ENCODE results near the gene HOXD10.
A peak's percentile ranks its signal among the peaks of the same experiment; 100 is the strongest.

Gene HOXD10

GRCh38 chr2:176096243-176096985, 20.2 kb upstream of the HOXD10 start:
- DNase-seq: no peak

DNA sequence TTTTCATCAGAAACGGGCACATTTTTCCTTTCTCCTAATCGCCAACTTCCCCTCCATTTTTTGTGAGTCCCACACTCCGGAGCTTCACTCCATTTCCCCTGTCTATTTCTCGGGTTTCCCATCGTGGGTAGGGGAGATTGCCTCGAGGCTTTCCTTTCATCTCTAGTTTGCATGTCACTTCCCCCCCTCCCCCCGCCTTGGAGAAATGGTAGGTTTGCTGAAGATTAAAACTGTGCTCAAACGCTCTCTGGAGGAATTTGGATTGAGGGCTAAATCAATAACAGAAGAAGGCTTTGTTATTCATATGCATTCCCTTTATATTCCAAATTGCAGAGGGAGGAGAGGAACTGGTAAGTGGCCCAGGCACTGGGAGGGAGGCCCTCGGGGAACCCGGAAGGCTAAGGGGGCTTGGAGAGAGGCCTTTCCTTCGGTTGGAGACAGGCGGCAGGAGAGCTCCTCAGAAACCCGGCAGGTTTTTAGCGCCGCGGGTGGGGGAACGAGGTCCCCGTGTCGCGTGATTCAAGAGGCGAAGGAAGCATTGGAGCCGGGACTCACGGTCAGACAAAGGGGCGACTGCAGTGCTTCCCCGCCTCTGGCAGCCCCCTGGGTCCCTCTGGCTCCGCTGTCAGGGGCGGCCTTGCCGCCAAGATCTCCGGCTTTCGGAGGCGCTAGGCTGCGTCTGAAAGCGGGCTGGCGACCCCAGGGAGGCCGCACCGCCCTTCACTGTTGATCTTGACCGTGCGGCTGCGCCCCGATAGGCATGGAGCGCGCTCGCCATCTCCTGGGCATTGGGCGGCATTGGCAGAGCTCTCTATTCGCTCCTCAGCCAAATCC, 19.4 kb upstream of the HOXD10 start:
- DNase-seq: peak; percentile 59

DNA sequence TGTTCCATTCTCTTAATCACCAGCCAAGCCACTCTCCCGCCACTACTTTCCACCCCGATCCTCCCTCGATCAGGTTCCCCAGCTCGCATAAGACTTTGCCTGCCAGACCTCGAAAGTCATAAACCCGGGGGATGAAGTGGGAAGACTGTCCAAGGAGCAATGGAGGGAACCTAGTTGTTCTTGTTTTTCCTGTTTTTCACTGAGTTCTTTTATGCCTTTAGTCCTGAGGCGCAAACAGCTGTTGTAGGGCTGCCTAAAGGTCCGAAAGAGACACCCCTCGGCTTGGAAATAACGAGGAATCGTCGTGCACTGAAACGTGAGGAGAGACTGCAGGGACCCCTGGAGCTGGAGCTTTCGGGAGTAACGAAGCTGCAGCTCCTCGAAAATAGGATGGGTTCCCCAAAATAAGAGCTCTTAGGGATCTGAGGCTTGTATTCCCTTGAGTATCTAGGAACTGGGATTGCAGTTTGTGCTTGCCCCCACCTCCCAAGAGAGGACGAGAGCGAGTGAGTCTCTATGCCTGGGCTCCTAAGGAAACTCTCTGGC, 18.7 kb upstream of the HOXD10 start:
- no peak for DNase-seq

DNA sequence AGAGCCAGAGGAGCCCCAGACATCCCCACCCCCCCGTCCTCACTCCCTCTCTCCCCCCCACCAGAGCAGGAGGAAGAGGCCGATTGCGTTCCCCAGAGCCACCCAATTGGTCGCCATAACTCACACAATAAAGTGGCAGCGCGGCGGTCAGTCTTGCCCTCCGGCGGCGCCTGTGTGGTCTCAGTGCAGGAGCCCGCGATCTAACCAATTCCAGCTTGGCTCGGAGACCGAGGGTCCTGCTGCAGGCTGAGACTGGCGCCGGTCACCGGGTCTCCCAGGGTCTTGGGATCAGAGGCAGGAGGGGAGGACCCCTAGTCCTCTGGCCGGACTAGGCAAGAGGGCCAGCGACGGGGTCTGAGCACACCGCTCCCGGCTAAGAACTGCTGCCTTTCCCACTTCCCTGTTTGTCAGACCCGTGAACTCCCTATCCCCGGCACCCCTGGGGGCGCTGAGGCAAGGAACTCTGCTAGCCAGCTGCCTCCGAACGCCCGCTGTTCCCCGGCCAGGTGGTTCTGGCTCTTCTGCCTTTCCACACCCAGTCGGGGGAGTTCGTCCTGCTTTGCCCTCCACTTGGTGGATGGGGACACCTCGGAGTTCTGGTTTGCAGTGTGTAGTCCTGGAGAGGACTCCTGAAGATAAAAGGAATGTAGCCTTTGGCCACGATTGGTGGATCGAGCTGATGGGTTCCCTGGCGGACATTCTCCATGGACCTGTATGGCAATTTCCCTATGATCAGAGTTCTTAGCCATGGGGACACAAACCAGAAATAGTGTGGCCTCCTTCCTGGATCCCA, 18.0 kb upstream of the HOXD10 start:
- DNase-seq: no peak

DNA sequence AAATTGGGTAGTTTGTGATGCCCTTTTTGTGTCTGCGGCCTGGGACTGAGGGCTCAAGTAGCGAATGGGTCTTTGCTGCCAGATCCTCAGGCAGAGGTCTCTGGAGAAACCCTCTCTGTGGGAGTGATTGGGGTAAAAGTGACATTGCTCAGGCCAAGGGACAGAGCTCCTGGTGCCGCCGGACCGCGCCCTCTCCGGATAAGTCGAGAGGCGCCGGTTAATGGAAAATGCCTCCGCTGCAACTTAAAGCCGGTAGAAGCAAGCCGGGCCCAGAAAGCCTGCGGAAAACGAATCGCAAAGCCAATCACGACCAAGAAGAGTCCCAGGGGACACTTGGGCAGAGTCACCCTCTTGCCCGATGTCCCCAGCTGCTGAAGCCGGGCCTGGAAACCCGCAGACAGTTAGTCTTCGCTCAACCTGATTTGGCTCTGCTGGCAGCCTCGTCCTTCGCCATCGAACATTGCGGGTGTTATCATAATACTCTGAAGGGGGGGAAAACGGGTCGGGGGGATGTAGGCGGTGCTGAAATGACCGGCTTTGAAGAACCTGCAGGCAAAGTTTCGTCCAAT, 17.3 kb upstream of the HOXD10 start:
- no peak for DNase-seq

GRCh38 chr2:176099728-176100546, 16.6 kb upstream of the HOXD10 start, which contains the start of gene HOXD12:
Gene HOXD12, plus strand, starts transcription at chr2:176099795. Its CDS starts 7 bp downstream, at chr2:176099802.
- DNase-seq: no peak

- DNase-seq: no peak
These were observed 15.9 kb upstream of the HOXD10 start for GRCh38 chr2:176100547-176101140.

- DNase-seq: no peak
These were observed 15.3 kb upstream of the HOXD10 start for GRCh38 chr2:176101216-176101830.

GRCh38 chr2:176101842-176102241, 14.7 kb upstream of the HOXD10 start:
- DNase-seq: no peak

DNA sequence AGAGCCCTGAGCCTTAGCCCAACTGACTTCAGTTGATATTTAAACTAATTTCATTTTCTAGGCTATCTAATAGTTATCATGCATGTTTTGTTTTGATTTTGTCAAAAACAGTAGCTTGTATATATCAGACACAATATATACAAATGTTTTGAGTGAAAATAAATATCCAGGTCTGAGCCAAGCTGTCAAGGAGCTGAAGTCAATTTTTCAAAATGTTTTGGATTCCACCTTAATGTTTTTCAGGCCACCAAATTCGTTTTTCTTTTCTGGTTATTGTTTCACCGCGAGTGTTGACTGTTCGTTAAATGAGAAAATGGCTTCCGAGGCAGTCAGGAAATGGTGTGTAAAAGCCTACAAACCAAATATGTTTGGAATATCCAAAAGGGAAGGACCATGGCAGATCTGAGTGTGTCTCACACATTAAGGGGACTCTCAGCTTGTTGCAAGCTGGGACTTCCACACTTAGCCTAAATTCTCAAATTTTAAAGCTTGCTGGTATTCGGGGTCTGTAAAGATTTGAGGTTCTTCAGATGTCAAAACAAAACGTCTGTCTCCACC, 14.2 kb upstream of the HOXD10 start:
- DNase-seq: no peak

DNA sequence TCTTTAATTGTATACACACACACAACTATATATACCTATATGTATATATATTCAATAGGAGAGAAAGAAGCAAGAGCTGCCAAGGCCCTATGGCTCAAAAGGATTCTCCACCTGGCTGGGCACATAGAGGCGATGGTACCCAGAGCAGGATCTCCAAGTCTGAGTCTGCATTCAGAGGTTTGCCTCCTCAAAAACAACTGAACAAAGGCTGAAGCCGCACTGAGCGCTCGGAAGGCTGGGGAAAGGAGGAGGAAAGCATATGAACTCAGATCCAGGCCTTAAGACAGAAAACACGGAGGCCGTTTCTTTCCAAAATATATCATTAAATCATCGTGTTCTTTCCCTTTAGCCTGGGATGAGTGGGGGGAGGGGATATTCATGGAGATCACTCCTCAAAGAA, 13.4 kb upstream of the HOXD10 start:
- no peak for DNase-seq

DNA sequence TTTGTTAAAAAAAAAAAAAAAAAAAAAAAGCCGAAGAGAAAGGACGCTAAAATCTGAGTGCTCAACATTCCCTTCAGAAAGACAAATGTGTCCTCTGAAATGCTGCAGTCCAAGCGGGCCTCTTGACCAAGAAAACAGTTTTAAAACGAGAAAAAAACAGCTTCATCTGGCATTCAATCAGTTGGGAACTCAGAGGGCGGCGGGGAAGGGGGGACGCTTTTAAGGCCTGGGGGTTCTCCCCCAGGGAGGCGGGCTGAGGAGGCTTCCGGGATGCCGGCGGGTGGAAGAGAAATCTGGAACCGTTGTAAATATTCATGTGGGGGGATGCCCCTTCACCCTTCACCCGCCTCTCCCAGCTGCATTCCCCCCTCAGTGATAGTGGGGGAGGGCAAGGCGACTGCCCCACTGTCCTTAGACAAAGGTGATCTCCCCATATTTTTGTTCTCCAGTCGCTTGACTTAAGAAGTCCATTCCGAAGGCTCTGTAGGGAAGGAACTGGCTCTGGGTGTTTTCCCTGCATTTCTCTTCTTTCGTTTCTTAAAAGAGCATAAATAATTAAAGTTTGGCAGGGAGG, 12.7 kb upstream of the HOXD10 start:
- no peak for DNase-seq

DNA sequence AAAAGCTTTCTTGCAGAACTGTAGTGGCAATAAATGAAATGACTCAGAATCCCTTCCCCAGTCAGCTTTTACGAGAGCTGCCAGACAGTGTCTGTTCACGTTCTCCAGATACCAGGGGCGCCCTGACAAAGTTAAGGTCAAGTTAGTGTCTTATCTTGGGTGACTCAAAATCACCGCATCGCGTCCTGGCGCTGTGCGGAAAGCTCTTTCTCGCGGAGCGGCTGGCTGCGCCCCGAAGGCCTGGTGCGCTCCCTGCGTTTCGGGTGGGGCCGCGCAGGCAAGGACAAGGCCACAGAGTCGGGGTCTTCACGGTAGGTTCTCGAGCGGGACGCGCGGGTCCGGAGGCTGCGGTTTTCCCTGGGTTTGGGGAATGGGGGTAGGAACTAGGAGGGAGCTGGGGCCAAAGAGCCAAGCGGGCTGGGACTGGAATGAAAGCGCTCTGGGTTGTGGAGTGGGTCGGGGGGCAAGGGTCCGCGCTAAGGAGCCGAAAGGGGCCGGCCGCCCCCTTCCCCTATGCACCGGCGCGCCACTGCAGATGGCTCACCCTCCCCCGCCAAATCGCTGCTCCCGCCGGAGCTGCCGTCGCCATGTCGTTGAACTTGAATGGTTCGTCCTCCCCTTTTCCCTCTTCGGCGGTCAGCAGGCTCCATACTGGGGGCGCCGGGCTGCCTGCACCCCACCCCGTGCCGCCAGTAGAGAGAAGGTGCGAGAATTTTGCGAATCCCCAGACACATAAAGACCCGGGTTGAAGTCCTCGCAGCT, 12.1 kb upstream of the HOXD10 start:
- no peak for DNase-seq

- no peak for DNase-seq
These were observed 11.4 kb upstream of the HOXD10 start for GRCh38 chr2:176105078-176105729.

- DNase-seq: no peak
These were observed 10.6 kb upstream of the HOXD10 start for GRCh38 chr2:176105730-176106580.

- DNase-seq: no peak
These were observed 9.7 kb upstream of the HOXD10 start, which contains the start of gene HOXD11 for GRCh38 chr2:176106581-176107539. Gene HOXD11, plus strand, starts transcription at chr2:176107280. Its CDS starts 76 bp downstream, at chr2:176107356.
